Measurements from ENCODE around the gene PLCB1.

DNA sequence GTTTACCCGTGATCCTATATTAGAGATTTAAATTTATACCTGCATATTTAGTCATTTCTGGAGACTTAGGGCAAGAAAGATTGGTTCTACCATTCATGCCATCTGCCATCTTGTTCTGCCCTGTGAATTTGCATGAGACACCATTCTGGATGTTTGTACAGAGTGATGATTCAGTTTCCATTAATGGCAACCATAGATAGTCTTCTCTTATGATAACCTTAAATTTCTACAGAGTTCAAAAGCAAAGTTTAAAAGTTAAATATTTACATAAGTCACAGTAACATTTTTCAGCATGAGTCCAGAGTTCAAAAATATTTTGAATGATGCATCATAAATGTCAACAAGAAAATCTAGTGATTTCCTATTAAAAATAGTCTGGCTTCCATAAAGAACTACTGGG, 23.2 kb downstream of the PLCB1 start:
- TF ChIP-seq EZH2 (IDR thresholded peaks at IDR 0.05) (no peak), POLR2AphosphoS5 (IDR thresholded peaks at IDR 0.05; ENCODE audit: borderline replicate concordance, low read depth, low read length) (no peak), FOXP2 (optimal IDR thresholded peaks at IDR 0.05; ENCODE audit: control extremely low read depth, extremely low read length, insufficient read depth) (no peak)

Data from SK-N-MC (cell line).